AG09319 (cell line): ENCODE results near the gene CDK4.
A peak's percentile ranks its signal among the peaks of the same experiment; 100 is the strongest.

Experiments
- DNase-seq: peaks from one replicate; pipeline ENCODE4 v3.0.0-alpha.2; 2010; ENCODE audit warnings: low read depth; ENCODE audit errors: extremely low read depth
- TF ChIP-seq, protein P1 (sequence below): IDR thresholded peaks from 2 replicates; pipeline ENCODE4 v1.5.1; 2011; ENCODE audit warnings: low read depth, mild to moderate bottlenecking, inconsistent platforms, low read length, moderate library complexity

The CDK4 gene

GRCh38 chr12:57783466-57783801 is 31.3 kb upstream of the CDK4 start:
- TF ChIP-seq, protein P1, sequence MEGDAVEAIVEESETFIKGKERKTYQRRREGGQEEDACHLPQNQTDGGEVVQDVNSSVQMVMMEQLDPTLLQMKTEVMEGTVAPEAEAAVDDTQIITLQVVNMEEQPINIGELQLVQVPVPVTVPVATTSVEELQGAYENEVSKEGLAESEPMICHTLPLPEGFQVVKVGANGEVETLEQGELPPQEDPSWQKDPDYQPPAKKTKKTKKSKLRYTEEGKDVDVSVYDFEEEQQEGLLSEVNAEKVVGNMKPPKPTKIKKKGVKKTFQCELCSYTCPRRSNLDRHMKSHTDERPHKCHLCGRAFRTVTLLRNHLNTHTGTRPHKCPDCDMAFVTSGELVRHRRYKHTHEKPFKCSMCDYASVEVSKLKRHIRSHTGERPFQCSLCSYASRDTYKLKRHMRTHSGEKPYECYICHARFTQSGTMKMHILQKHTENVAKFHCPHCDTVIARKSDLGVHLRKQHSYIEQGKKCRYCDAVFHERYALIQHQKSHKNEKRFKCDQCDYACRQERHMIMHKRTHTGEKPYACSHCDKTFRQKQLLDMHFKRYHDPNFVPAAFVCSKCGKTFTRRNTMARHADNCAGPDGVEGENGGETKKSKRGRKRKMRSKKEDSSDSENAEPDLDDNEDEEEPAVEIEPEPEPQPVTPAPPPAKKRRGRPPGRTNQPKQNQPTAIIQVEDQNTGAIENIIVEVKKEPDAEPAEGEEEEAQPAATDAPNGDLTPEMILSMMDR: no peak
- DNase-seq: no peak

DNA sequence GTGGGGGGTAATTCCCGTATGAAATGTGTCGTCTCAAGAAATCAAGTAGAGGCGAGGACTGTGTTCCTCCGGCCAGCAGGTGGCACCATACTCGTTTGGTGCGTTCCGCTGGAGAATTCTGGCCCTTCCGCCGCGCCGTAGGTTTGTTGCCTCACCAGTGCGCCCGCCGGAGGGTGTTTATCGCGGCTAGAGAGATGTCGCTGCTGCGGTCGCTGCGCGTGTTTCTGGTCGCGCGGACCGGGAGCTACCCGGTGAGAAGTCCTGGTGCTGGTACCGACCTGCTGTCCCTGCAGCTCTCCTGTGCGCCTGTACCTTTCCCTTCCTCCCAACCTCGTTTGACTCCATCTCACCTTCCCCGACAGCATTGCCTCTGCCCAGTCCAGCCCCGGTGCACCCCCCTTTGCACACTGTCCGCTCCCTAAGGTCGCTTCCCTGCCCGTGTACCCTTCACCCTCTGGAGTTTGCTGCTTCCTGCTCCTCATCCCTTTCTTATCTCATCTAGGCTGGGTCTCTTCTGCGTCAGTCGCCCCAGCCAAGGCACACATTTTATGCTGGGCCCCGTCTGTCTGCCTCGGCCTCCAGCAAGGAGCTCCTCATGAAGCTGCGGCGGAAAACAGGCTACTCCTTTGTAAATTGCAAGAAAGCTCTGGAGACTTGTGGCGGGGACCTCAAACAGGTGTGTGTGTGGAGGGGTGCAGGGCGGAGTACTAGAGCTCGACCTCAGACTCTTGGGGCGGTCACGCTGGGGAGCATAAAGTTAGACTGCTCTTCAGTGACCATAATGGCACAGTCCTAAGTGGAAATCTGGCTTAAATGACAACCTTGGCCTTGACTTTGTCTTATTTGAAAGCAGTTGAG is 30.7 kb upstream of the CDK4 start, which contains the start of gene TSFM:
TSS of gene TSFM (plus strand) at position 180 of the 858 bp plus-strand sequence. CDS start at position 195, 15 bp downstream.
- DNase-seq: peak; percentile 86
- TF ChIP-seq, protein P1: peak; percentile 91

DNA sequence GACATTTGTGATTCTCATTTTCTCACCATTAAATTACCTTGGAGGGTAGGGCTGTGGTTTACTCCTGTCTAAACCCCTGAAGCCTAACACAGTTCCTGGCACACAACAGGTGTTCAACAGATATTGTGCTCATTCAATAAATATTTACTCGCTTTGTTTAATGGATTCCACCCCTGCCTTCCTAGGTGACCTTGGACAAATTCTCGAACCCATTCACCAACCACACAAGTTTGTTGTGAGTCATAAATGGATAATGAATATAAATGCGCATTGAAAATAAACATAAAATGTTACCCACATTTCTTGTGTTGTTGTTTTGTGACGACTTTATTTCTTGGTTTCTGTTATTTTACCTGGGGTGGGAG is 30.1 kb upstream of the CDK4 start:
- no peak for DNase-seq
- TF ChIP-seq, protein P1: no peak

- TF ChIP-seq, protein P1: no peak
- DNase-seq: no peak
Measured at GRCh38 chr12:57781801-57782200, 29.7 kb upstream of the CDK4 start.

- TF ChIP-seq, protein P1: no peak
- DNase-seq: no peak
Measured at GRCh38 chr12:57781244-57781643, 29.1 kb upstream of the CDK4 start.

DNA sequence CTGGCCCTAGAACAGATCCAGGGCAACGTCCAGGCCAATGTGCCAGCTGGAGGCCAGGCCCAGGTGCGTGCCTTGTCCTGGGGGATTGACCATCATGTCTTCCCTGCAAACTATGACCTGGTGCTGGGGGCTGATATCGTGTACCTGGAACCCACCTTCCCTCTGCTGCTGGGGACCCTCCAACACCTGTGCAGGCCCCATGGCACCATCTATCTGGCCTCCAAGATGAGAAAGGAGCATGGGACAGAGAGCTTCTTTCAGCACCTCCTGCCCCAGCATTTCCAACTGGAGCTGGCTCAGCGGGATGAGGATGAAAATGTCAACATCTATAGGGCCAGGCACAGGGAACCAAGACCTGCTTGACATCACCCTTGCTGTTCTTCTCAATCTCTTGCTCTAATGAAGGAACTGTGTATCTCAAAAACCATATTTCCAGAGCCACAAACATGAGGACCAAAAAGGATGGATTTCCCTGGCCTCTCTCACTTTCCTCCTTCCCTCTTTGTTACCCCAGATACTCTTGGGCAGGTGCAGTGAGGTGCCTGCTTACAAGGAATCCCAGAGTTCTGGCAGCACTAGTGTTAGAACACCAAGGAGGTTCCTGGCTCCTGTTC is 28.3 kb upstream of the CDK4 start:
- TF ChIP-seq, protein P1: no peak
- no peak for DNase-seq

GRCh38 chr12:57779736-57780135 is 27.6 kb upstream of the CDK4 start:
- TF ChIP-seq, protein P1: no peak
- no peak for DNase-seq
